GM10266 (cell line): ENCODE data around the gene ANXA4.

ENCODE experiments used
- DNase-seq: peaks from one replicate; pipeline ENCODE4 v3.0.0; 2012; ENCODE audit errors: extremely low spot score
- TF ChIP-seq, protein P1 (sequence below): IDR thresholded peaks from 2 replicates; pipeline ENCODE4 v1.5.1; 2012; ENCODE audit warnings: mild to moderate bottlenecking, low read depth; ENCODE audit not compliant: control insufficient read depth, insufficient read depth; ENCODE audit errors: missing control alignments

ANXA4 gene

DNA sequence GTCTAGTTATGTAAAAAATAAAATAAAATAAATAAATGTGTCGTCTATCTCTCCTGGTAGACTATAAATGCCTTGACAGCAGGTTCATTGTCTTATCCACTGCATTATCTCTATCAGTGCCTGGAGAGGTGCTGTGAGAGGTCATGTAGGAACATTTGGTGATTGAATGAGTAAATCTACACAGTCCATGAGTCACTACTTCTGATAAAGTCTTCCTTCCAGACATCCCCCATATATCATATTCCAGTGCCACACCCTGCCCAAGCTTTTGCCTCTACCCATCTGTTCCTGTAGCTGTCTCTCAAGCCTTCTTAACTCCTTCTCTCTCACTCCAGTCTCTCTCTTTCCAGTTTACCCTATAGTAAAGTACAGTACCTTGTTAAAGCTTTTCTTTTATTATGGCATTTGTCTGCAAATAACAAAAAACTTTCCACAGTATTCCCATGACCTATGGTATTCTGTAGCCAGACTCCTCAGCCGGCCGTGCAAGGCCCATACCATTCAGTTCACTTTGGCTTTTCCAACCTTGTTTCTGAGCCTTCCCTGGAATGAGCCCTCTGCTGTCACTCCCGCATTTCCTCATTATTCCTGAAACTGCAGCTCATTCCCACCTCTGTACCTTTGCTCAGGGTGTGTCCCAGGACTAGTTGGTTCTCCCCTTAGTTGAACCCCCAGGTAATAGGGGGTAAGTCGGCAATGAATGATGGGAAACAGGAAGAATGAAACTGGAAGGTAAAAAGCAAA, 37.5 kb downstream of the ANXA4 start:
- TF ChIP-seq, protein P1, sequence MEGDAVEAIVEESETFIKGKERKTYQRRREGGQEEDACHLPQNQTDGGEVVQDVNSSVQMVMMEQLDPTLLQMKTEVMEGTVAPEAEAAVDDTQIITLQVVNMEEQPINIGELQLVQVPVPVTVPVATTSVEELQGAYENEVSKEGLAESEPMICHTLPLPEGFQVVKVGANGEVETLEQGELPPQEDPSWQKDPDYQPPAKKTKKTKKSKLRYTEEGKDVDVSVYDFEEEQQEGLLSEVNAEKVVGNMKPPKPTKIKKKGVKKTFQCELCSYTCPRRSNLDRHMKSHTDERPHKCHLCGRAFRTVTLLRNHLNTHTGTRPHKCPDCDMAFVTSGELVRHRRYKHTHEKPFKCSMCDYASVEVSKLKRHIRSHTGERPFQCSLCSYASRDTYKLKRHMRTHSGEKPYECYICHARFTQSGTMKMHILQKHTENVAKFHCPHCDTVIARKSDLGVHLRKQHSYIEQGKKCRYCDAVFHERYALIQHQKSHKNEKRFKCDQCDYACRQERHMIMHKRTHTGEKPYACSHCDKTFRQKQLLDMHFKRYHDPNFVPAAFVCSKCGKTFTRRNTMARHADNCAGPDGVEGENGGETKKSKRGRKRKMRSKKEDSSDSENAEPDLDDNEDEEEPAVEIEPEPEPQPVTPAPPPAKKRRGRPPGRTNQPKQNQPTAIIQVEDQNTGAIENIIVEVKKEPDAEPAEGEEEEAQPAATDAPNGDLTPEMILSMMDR, result no peak
- DNase-seq, result no peak

DNA sequence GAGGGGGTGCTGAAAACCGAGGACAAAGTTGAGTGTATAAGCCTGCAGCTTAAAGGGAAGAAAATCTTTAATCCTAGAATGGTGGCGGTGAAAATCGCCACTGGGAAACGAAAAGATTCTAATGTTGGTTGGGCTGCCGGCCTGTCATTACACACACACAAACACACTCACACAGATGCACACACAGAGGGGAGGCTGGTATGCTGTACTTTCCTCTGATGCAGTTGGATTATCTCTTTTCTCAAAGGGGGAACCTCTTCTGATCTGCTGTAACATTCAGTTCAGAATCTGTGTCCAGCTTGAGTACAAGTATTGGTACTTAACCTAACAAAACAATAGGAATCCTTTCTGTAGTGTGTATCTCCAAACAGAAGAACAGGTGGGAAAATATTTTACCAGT, 39.0 kb downstream of the ANXA4 start:
- TF ChIP-seq, protein P1, result no peak
- DNase-seq, result no peak

DNA sequence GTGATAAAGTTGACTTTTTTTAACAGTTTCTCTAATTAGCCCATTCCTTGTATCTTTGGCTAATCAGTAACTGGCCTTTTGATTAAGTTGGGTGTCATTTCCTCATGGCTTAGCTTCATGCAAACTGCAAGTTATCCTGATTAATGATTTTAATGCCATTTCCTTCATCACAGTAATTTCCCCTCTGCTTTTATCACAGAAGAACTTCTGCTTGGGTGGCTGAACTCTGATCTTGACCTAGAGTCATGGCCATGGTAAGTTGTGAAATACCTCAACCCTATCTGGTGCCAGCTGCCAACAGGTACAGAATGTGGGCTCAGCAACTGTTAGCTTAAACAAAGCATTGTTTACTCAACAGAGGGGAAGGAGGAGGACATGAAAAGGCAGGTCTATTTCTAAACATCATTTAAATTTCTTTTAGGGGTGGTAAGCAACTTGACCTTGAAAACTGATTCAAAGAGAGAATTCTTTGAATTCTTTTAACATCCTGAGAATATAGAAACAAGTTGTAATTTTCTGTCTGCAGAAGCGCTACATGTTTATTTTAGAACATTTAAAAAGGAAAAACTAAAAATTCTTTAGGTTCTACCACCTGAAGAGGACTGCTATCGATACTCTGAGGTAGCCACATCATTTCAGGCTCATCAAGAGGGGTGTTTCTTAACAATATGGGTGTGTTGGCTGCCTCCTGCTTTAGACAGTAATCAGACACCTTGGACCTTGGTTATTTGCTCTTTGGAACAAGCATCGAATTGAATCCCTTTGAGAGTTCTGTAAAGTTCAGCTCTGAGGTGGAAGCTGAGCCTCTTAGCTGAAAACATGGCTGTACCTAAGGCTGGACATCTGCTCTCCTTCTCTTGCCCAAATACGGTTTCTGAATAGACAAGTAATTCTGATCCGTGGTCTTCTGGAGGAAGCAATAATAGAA, 39.7 kb downstream of the ANXA4 start:
- DNase-seq, result no peak
- TF ChIP-seq, protein P1, result no peak

DNA sequence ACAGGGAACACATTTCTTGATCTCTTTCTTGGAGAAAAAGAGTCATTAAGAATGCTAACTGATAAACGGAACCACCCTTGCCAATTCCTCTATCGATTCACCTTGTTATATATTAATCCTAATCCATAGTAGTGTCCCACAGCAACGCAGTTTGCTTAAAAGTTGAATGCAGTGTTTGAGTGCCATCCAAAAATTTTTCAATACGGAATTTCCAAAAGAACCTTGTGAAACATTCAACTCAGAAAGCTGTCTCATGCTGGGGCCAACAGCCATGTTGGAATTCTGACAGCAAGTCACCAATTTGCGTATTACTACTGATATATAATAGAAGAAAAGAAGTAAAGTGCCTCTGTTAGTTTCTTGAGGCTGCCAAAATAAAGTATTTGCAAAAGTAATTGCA, 42.3 kb downstream of the ANXA4 start:
- no peak for DNase-seq
- TF ChIP-seq, protein P1, result no peak

DNA sequence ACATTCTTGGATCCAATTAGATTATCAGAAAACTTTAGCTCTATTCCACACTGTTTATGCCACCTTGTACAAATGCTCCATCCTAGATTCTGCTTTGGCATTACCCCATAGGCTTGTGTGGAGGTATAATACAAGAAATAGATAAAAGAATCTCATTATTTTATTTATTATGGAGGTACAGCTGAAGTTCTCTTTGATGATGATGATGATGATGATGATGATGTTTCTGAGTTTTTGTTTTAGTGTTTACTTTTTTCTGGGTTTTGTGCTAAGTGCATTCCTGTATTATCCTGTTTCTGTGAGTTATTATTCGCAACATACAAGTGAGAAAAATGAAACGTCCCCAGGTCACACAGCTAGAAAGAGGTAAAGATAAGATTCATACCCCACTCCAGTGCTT, 43.4 kb downstream of the ANXA4 start:
- no peak for DNase-seq
- TF ChIP-seq, protein P1, result no peak

DNA sequence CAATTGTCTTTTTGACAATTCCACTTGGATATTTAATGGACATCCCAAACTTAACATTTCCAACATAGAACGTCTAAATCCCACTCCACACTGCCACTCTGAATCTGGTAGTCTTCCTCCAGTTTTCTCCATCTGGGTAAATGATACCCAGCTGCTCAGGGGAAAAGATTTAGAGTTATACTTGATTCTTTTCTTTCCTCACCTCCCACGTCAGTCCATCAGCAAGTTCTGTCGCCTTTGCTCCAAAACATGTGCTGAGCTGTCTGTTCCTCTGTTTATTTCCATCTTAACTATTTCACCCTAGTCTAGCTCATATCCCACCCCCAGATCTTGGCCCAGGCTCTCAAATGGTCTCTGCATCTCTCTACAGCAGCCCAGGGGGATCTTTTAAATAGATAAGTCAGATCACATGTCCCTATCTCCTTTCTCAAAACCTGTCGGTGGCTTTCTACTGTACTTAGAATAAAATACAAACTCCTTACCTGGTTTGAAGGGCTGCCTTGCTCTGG, 44.2 kb downstream of the ANXA4 start:
- no peak for DNase-seq
- TF ChIP-seq, protein P1, result no peak
